Keratinocyte (primary cell): ENCODE measurements around the gene SH3BGRL3. TPM values are rescaled to one million over a fixed set of nuclear protein-coding genes. Genes with fewer than 3 reads are reported as not detected.

ENCODE experiments used
- DNase-seq: peaks from one replicate; pipeline ENCODE4 v3.0.0-alpha.2; 2011; ENCODE audit warnings: low read depth, missing footprints, low spot score
- FAIRE-seq: peaks from 2 replicates; lab custom pipeline; 2011; peaks lifted over from hg19 to GRCh38; lab: Jason Lieb, UNC
- H2AFZ ChIP-seq: 2 replicates; pipeline ENCODE4 v1.6.0; 2012; ENCODE audit warnings: low read length, control low read depth, inconsistent platforms; ENCODE audit not compliant: control insufficient read depth
- H3K27ac ChIP-seq: 2 replicates; pipeline ENCODE4 v1.5.1; 2011; ENCODE audit warnings: low read length; ENCODE audit not compliant: control insufficient read depth, insufficient read depth
- H3K27me3 ChIP-seq: 3 replicates; pipeline ENCODE4 v1.6.0; 2011; ENCODE audit warnings: low read length; ENCODE audit not compliant: control insufficient read depth, insufficient read depth; ENCODE audit errors: extremely low read depth
- H3K36me3 ChIP-seq, 2 experiments: 2 replicates in 1 of 2; 3 replicates in 1 of 2; pipeline ENCODE4 v1.5.1; 2011; ENCODE audit warnings: low read length in 2 of 2, mild to moderate bottlenecking in 1 of 2; ENCODE audit not compliant: control insufficient read depth in 2 of 2, insufficient read depth in 2 of 2; ENCODE audit errors: extremely low read depth in 1 of 2
- H3K4me1 ChIP-seq: 3 replicates; pipeline ENCODE4 v1.5.1; 2011; ENCODE audit warnings: low read length; ENCODE audit not compliant: control insufficient read depth, insufficient read depth; ENCODE audit errors: extremely low read depth
- H3K4me2 ChIP-seq: 3 replicates; pipeline ENCODE4 v1.6.0; 2011; ENCODE audit warnings: low read depth, low read length; ENCODE audit not compliant: control insufficient read depth, insufficient read depth; ENCODE audit errors: extremely low read depth
- H3K4me3 ChIP-seq, 3 experiments: fragments of 200-600 bp in 1 of 3; sonication (generic) in 1 of 3; 2 replicates in 2 of 3; 3 replicates in 1 of 3; pipeline ENCODE4 v1.5.1; 2011 to 2016; ENCODE audit warnings: low read length in 3 of 3, mild to moderate bottlenecking in 3 of 3, control low read depth in 2 of 3, inconsistent platforms in 1 of 3, low read depth in 1 of 3, mixed read lengths in 1 of 3, mixed run types in 1 of 3, moderate library complexity in 1 of 3; ENCODE audit not compliant: control insufficient read depth in 2 of 3, insufficient read depth in 2 of 3; ENCODE audit errors: extremely low read depth in 1 of 3
- H3K79me2 ChIP-seq: 2 replicates; pipeline ENCODE4 v1.6.0; 2012; ENCODE audit warnings: low read length; ENCODE audit not compliant: control insufficient read depth, insufficient read depth
- H3K9ac ChIP-seq: 3 replicates; pipeline ENCODE4 v1.6.0; 2011; ENCODE audit warnings: low read length; ENCODE audit not compliant: control insufficient read depth, insufficient read depth; ENCODE audit errors: extremely low read depth
- H3K9me1 ChIP-seq: 3 replicates; pipeline ENCODE4 v1.6.0; 2011; ENCODE audit warnings: low read length; ENCODE audit not compliant: control insufficient read depth, insufficient read depth; ENCODE audit errors: extremely low read depth
- H3K9me3 ChIP-seq: 2 replicates; pipeline ENCODE4 v1.5.1; 2012; ENCODE audit warnings: low read depth, low read length; ENCODE audit not compliant: control insufficient read depth
- H4K20me1 ChIP-seq: 3 replicates; pipeline ENCODE4 v1.6.0; 2011; ENCODE audit warnings: low read length; ENCODE audit not compliant: control insufficient read depth, insufficient read depth; ENCODE audit errors: extremely low read depth
- EZH2 ChIP-seq: IDR thresholded peaks from one replicate; pipeline ENCODE4 v1.6.1; 2012; ENCODE audit warnings: inconsistent platforms, mild to moderate bottlenecking, low read length, moderate library complexity
- dilution Hi-C: fragments of 300-500 bp; cut with MboI; formaldehyde crosslinking; loops from one replicate; pipeline ENCODE4 v1.7.0; 2020; ENCODE audit warnings: low sequenced_read_pairs; ENCODE audit not compliant: extremely low pct_ligation_motif_present
- polyA plus RNA-seq, 5 experiments: library from polyadenylated mRNA; depleted of rRNA in 3 of 5; stranded (reverse) in 3 of 5; stranded (forward) in 1 of 5; unstranded in 1 of 5; fragments of >200 nt; gene quantifications; 1 replicate in 1 of 5; 2 replicates in 3 of 5; 3 replicates in 1 of 5; pipeline versions ENCODE4 v1.2.1 to v1.2.3, GENCODE V29; 2011 to 2012; ENCODE audit warnings: missing spikeins in 2 of 5, low read depth in 1 of 5, low replicate concordance in 1 of 5
- TF ChIP-seq, protein P1 (sequence below), 3 experiments: IDR thresholded peaks in 1 of 3; conservative IDR thresholded peaks in 1 of 3; optimal IDR thresholded peaks in 1 of 3; 2 replicates in 2 of 3; 3 replicates in 1 of 3; pipeline versions ENCODE3 to v1.5.1; 2011; ENCODE audit warnings: low read length in 3 of 3, mild to moderate bottlenecking in 3 of 3, moderate library complexity in 2 of 3, control low read depth in 1 of 3, inconsistent platforms in 1 of 3; ENCODE audit not compliant: insufficient read depth in 2 of 3; ENCODE audit errors: extremely low read depth in 1 of 3

SH3BGRL3 gene
- polyA plus RNA-seq, 1 donor (not counting 4 experiments of a cell fraction or from before 2014, with no cell fraction given), result 196 TPM

DNA sequence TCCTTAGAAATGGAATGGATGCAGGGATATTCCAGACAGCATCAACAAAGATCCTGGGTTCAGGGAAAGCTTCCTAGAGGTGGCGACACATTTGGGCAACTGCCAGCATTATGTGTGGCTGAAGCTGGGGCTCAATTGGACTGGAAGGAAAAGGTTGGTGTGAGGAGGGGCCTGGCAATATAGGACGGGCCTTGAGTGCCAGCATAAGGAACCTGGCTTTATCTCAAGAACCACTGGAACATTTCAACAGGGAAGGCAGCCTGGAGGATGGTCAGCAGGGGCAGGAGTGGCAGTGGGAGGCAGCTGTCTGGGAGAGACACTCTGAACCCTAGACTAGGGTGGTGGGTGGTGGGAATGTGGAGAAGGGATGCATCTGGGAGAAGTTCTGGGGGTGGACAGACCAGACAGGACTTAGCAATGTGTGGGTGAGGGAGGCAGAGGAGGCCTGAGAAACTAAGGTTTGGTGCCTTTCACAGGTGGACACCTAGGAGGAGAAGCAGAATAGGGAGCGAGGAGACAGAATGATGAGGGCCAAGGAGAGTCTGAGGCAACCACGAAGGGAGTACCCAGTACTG, 3.5 kb downstream of the SH3BGRL3 start:
- peaks cover 21% of the 10 kb centered on the region for H3K79me2 ChIP-seq
- DNase-seq, result no peak
- H3K4me3 ChIP-seq, result no peak overlapping the region
- no peak overlapping the region for H3K4me2 ChIP-seq
- peaks cover 17 to 27% of the 10 kb centered on the region in 2 experiments for H3K36me3 ChIP-seq
- H3K4me1 ChIP-seq, result peaks cover 49% of the 10 kb centered on the region
- peaks cover 14% of the 10 kb centered on the region for H4K20me1 ChIP-seq
- H3K9me1 ChIP-seq, result peaks cover 3% of the 10 kb centered on the region
- no peaks in the 10 kb centered on the region for H3K9me3 ChIP-seq
- dilution Hi-C loops, result no loop called here
- H3K9ac ChIP-seq, result no peak overlapping the region
- no peak overlapping the region for H2AFZ ChIP-seq
- TF ChIP-seq, protein P1, sequence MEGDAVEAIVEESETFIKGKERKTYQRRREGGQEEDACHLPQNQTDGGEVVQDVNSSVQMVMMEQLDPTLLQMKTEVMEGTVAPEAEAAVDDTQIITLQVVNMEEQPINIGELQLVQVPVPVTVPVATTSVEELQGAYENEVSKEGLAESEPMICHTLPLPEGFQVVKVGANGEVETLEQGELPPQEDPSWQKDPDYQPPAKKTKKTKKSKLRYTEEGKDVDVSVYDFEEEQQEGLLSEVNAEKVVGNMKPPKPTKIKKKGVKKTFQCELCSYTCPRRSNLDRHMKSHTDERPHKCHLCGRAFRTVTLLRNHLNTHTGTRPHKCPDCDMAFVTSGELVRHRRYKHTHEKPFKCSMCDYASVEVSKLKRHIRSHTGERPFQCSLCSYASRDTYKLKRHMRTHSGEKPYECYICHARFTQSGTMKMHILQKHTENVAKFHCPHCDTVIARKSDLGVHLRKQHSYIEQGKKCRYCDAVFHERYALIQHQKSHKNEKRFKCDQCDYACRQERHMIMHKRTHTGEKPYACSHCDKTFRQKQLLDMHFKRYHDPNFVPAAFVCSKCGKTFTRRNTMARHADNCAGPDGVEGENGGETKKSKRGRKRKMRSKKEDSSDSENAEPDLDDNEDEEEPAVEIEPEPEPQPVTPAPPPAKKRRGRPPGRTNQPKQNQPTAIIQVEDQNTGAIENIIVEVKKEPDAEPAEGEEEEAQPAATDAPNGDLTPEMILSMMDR (optimal IDR thresholded peaks at IDR 0.05 in 1 of 3, IDR thresholded peaks at IDR 0.05 in 1 of 3, conservative IDR thresholded peaks at IDR 0.05 in 1 of 3; ENCODE audit: extremely low read depth in 1 of 3, insufficient read depth in 2 of 3, low read length in 3 of 3), result no peak
- TF ChIP-seq EZH2, result no peak
- no peak overlapping the region for H3K27ac ChIP-seq
- no peak for FAIRE-seq
- no peaks in the 10 kb centered on the region for H3K27me3 ChIP-seq

DNA sequence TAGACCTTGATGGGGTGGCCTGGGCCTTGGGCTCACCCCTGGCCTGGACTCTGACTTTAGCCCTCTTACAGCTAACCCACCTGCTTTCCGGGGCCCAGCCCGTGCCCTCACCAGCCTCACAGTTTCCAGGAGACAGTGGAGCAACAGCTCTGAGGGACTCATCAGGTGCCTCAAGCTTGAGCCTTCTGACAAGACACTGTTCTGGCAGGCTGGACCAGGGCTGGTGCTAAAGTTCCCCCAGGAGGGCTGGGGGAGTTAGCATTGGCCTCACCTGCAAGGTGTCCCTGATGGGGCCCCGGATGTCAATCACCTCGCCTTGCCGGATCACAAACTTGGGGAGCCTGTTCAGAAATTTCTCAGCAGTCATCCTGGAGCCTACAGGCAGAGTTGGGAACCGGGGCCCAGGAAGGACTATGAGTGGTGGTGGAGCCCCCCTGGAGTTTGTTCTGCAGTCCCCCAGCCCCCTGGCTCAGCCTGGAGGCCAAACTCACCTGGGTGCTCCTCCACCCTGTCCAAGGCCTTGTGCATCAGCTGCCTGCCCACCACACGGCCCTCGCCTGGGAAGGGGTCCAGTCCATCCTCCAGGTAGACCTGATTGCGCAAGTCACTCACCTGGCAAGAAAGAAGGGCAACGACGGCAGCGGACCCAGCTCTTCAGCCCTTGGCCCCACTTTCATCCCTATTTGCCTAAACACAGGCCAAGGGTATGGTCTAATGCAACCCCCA, 4.1 kb downstream of the SH3BGRL3 start:
- DNase-seq (no peak), FAIRE-seq (no peak)
- H3K27ac ChIP-seq, result peak overlapping the region; percentile 36
- H3K4me3 ChIP-seq, result no peak overlapping the region
- H4K20me1 ChIP-seq, result peaks cover 14% of the 10 kb centered on the region
- no peak overlapping the region for H2AFZ ChIP-seq
- peaks cover 17 to 27% of the 10 kb centered on the region in 2 experiments for H3K36me3 ChIP-seq
- H3K4me2 ChIP-seq, result peak overlapping the region; percentile 41
- peaks cover 21% of the 10 kb centered on the region for H3K79me2 ChIP-seq
- no peak for TF ChIP-seq EZH2
- TF ChIP-seq, protein P1 (optimal IDR thresholded peaks at IDR 0.05 in 1 of 3, IDR thresholded peaks at IDR 0.05 in 1 of 3, conservative IDR thresholded peaks at IDR 0.05 in 1 of 3; ENCODE audit: extremely low read depth in 1 of 3, insufficient read depth in 2 of 3, low read length in 3 of 3), result no peak
- dilution Hi-C loops, result no loop called here
- peaks cover 48% of the 10 kb centered on the region for H3K4me1 ChIP-seq
- H3K27me3 ChIP-seq, result no peaks in the 10 kb centered on the region
- no peaks in the 10 kb centered on the region for H3K9me3 ChIP-seq
- no peak overlapping the region for H3K9ac ChIP-seq
- H3K9me1 ChIP-seq, result peaks cover 3% of the 10 kb centered on the region
